Lower leg skin (tissue), 4 donors: Measurements from ENCODE around the gene APOA1. TPM values are rescaled to one million over a fixed set of nuclear protein-coding genes. Genes with fewer than 3 reads are reported as not detected.

Experiments
- DNase-seq, 2 donors: peaks; one replicate each; pipeline ENCODE4 v3.0.0-alpha.2; 2019; ENCODE audit warnings: low spot score in 2 of 2
- H3K4me3 ChIP-seq: fragments of 200-600 bp; sonication (generic); 2 replicates; pipeline ENCODE4 v1.5.1; 2017; ENCODE audit warnings: mild to moderate bottlenecking, low read depth; ENCODE audit not compliant: poor library complexity, severe bottlenecking
- POLR2A ChIP-seq, 2 donors: fragments of 450-650 bp; IDR thresholded peaks; one replicate each; pipeline ENCODE4 v1.6.1; 2016 to 2017; ENCODE audit warnings: antibody characterized with exemption in 2 of 2, mild to moderate bottlenecking in 1 of 2, moderate library complexity in 1 of 2
- WGBS, 2 donors: methylation state at CpG; one replicate each; pipeline ENCODE4 v1.1.5; 2018; 5-methylcytosine and 5-hydroxymethylcytosine counted together
- intact Hi-C: fragments of 100-400 bp; cut with DNase I; formaldehyde crosslinking; loops from one replicate; pipeline ENCODE4 v1.15.0; 2023; ENCODE audit warnings: low total_unique reads
- total RNA-seq, 4 donors: library from RNA; depleted of rRNA; stranded (reverse); fragments of >200 nt; gene quantifications; one replicate each; pipeline ENCODE4 v1.1.0, GENCODE V29; 2016
- TF ChIP-seq, protein P1 (sequence below), 3 donors: fragments of 450-650 bp; IDR thresholded peaks; one replicate each; pipeline ENCODE4 v1.5.1; 2016; ENCODE audit warnings: antibody characterized with exemption in 3 of 3, mild to moderate bottlenecking in 3 of 3, moderate library complexity in 2 of 3

Gene APOA1
- 1 to 10 TPM in 2 of 4 donors, not detected in 2; 1.6 to 1.7 TPM for total RNA-seq

DNA sequence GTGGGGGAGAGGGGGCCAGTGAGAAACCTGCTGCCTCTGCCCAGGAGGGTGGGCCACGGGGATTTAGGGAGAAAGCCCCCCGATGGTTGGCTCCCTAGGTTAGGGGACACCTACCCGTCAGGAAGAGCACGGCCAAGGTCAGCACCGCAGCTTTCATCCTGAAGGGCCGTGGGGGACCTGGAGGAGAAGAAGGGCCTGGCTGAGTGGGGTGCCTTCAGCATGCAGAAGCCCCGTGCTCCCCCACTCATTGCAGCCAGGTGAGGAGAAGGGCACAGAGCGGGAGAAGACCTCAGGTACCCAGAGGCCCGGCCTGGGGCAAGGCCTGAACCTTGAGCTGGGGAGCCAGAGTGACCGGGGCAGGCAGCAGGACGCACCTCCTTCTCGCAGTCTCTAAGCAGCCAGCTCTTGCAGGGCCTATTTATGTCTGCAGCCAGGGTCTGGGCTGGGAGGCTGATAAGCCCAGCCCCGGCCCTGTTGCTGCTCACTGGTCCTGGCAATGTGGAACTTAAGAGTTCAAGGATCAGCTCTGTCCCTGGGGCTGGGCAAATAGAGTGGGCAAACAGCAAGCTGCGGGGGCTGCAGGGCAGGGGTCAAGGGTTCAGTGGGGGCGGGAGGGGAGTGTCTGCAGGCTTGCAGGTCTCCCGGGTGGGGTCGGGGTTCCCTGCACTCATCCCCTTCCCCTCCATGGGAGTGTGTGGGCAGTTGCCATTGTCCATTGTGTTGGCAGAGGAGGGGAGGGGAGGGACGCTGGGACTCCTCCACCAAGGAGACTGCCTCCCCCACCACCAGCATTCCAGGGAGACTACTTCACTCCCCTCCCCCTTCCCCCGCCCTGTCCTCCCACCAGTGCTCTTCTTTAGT lies at the start of gene APOA1:
Gene APOA1, minus strand, starts transcription at position 392 of the 861 bp plus-strand sequence. Its CDS starts 235 bp downstream, at position 157.
- no peak within 1 kb of the TSS for H3K4me3 ChIP-seq
- TF ChIP-seq, protein P1, sequence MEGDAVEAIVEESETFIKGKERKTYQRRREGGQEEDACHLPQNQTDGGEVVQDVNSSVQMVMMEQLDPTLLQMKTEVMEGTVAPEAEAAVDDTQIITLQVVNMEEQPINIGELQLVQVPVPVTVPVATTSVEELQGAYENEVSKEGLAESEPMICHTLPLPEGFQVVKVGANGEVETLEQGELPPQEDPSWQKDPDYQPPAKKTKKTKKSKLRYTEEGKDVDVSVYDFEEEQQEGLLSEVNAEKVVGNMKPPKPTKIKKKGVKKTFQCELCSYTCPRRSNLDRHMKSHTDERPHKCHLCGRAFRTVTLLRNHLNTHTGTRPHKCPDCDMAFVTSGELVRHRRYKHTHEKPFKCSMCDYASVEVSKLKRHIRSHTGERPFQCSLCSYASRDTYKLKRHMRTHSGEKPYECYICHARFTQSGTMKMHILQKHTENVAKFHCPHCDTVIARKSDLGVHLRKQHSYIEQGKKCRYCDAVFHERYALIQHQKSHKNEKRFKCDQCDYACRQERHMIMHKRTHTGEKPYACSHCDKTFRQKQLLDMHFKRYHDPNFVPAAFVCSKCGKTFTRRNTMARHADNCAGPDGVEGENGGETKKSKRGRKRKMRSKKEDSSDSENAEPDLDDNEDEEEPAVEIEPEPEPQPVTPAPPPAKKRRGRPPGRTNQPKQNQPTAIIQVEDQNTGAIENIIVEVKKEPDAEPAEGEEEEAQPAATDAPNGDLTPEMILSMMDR (IDR thresholded peaks at IDR 0.05): no peak
- no peak for TF ChIP-seq POLR2A (IDR thresholded peaks at IDR 0.05)
- intact Hi-C loops: no loop called here
- 84 to 91% methylated on average over 18 to 19 of the region's 19 CpGs for WGBS, 2 donors
- DNase-seq: no peak

DNA sequence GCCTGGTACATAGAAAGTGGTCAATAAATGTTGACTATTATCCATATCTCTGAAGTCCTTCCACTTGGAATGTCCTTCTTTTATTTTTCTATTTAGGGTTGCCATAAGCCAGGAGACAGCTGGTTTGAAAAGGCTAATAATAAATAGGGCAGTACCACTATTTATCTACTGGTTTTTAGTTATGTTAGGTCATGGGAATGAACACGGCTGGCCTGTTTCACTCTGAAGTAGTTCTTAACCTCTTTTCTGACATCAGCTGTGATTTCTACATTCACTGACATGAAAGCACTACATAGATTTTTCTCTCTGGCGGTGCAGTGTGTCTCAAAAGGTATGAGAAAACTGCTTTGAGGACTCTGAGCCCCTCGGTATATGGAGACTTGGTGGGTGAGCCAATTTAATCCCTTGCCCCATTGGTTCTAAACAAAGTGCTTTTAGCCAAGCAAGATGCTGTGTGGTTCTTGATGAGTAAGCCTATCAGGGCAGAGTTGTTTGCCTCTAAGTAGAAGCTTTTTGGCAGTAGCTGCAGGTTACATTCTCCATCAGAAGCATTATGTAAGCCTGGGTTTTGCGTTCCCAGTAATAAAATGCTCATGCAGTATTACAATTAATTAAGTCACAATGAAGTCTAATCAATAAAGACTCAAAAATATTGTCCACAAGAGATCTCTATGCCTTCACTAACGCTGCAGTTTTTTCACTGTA lies 48.7 kb upstream of the APOA1 start:
- DNase-seq: no peak
- intact Hi-C loops: no loop called here
- no peak overlapping the region for H3K4me3 ChIP-seq
- TF ChIP-seq POLR2A (IDR thresholded peaks at IDR 0.05): no peak
- TF ChIP-seq, protein P1 (IDR thresholded peaks at IDR 0.05): no peak
- 74 to 82% methylated on average over 5 of the region's 5 CpGs for WGBS, 2 donors

DNA sequence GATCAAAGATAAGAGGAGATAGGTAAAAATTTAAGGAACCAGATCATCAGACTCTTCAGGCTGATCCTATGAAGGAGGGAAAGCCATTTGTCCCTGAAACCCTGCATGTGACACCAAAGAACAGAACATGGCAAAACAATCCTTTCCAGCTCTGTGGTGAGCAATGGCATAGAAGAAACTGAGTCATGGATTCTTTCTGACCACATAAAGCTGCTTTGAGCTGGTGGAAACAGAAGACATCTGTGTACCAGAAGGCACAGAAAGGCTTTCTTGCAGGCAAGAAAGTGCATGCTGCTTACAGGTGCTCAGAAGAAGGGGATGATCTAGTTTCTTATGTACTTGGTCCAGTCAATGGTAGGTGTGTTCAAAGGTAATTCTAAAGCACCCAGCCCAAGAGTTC lies 45.0 kb upstream of the APOA1 start:
- TF ChIP-seq, protein P1 (IDR thresholded peaks at IDR 0.05): no peak
- no peak for TF ChIP-seq POLR2A (IDR thresholded peaks at IDR 0.05)
- H3K4me3 ChIP-seq: no peak overlapping the region
- intact Hi-C loops: loop anchor here (5.0 kb wide), 1 partner anchor 215 kb away; the partner anchor contains the start of gene SIK3
- DNase-seq: no peak

DNA sequence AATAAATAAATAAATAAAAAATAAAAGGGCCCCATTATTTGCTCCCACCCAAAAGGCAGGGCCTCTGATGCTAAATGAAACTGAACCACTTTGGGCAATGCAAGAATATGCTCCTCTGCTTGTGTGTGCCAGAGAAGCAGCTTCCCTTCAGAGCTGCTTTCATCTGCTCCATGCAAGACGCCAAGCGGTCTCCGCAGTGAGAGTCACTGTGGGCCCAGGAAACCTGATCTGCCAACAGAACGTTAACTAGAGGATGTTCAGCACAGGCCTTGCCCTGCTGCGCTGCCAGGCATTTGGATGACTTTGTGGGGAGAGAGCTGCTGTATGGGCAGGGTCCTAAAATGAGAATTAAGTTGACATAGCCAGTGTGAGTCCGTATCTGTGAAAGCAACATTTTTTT lies 43.7 kb upstream of the APOA1 start:
- WGBS, 2 donors: 73 to 80% methylated on average over 6 of the region's 6 CpGs
- no peak for TF ChIP-seq POLR2A (IDR thresholded peaks at IDR 0.05)
- TF ChIP-seq, protein P1 (IDR thresholded peaks at IDR 0.05): no peak
- H3K4me3 ChIP-seq: no peak overlapping the region
- intact Hi-C loops: loop anchor here (5.0 kb wide), 1 partner anchor 216 kb away; the partner anchor contains the start of gene SIK3
- peak in 1 of 2 donors; percentile 58 for DNase-seq

DNA sequence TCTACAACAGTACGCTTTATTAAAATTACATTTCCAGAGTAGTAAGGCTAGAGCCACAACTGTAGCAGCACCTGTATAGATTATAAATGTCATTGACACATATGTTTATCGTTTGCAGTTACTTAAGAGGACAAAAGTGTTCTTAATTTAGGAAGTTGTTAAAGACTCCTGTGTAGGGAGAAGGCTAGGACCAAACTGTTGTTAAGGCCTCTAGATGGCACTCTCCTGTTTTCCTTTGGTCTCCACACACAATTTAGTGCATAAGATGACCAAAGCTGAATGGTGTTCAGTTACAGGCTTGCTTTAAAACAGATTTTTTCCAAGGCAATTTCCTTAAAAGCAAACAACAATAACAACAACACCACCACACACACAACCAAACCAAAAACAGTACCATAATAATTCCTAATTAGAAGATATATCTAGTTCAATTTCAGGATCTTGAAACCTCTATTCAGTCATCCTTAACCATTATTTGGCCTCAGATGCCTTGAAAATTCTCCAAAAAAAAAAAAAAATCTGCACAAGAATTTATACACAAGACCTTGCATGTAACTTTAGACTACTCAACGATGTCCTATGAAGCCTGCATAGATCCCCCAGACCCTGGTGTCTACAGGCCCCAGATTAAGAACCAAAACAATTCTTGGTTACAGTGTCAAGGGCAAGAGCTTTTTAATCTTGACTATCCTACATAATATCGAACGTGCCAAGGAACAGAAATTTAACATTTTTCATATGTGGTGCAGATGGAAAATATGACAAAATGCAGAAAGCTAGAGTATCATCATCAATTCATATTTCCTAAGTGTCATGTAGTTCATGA lies 42.6 kb upstream of the APOA1 start:
- no peak for DNase-seq
- intact Hi-C loops: loop anchor here (5.0 kb wide), 1 partner anchor 217 kb away; the partner anchor contains the start of gene SIK3
- no peak for TF ChIP-seq POLR2A (IDR thresholded peaks at IDR 0.05)
- TF ChIP-seq, protein P1 (IDR thresholded peaks at IDR 0.05): no peak
- no peak overlapping the region for H3K4me3 ChIP-seq
- WGBS, 2 donors: 42 to 52% methylated on average over 5 of the region's 5 CpGs
